Chondrocyte (in vitro differentiated cells): ENCODE data around the gene CDH11. TPM values are rescaled to one million over a fixed set of nuclear protein-coding genes. Genes with fewer than 3 reads are reported as not detected.

Experiments
- DNase-seq: peaks from one replicate; pipeline ENCODE4 v3.0.0; 2021; ENCODE audit warnings: mixed read lengths, low spot score
- H3K27ac Mint-ChIP-seq: one replicate; pipeline ENCODE4 v1.8.0; 2021; ENCODE audit warnings: mild to moderate bottlenecking, moderate library complexity, mixed read lengths; ENCODE audit not compliant: unreplicated experiment
- H3K27me3 Mint-ChIP-seq: 2 replicates; pipeline ENCODE4 v1.8.0; 2021; ENCODE audit warnings: low read depth, mixed read lengths
- H3K36me3 Mint-ChIP-seq: 2 replicates; pipeline ENCODE4 v1.8.0; 2021; ENCODE audit warnings: low read depth, mixed read lengths
- H3K4me1 Mint-ChIP-seq: 2 replicates; pipeline ENCODE4 v1.8.0; 2021; ENCODE audit warnings: low read depth, mild to moderate bottlenecking, mixed read lengths
- H3K4me3 Mint-ChIP-seq: one replicate; pipeline ENCODE4 v1.8.0; 2021; ENCODE audit warnings: mild to moderate bottlenecking, moderate library complexity, mixed read lengths; ENCODE audit not compliant: unreplicated experiment
- H3K9me3 Mint-ChIP-seq: 2 replicates; pipeline ENCODE4 v1.8.0; 2021; ENCODE audit warnings: low read depth, mixed read lengths
- total RNA-seq: library from RNA; stranded (reverse); gene quantifications from 3 replicates; pipeline ENCODE4 v1.2.1, GENCODE V29; 2021
- TF ChIP-seq, protein P1 (sequence below): fragments of 200-600 bp; sonication (generic); IDR thresholded peaks from 2 replicates; pipeline ENCODE4 v1.5.0; 2021; ENCODE audit warnings: antibody characterized with exemption, mild to moderate bottlenecking, moderate library complexity

The CDH11 gene
- total RNA-seq, 1 donor from 2014 or later: 936 TPM

DNA sequence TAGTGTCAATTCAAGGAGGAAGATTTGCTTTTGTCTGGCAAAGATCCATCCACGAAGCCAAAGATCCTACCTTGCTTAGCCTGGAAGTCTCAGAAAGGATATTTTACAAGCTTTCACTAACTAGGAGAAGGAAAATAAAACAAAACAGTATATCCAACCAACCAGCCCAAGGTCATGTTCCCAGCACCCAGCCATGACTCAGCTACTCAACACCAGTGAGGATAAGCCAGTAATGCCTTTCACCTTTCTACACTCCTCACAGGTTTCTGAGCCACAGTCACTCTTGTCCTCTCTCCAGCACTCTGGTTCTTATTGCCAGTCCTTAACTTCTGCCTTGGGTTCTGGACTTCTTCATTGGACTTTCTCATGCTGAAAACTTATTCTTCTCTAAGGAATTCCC is 116.2 kb downstream of the CDH11 start:
- TF ChIP-seq, protein P1, sequence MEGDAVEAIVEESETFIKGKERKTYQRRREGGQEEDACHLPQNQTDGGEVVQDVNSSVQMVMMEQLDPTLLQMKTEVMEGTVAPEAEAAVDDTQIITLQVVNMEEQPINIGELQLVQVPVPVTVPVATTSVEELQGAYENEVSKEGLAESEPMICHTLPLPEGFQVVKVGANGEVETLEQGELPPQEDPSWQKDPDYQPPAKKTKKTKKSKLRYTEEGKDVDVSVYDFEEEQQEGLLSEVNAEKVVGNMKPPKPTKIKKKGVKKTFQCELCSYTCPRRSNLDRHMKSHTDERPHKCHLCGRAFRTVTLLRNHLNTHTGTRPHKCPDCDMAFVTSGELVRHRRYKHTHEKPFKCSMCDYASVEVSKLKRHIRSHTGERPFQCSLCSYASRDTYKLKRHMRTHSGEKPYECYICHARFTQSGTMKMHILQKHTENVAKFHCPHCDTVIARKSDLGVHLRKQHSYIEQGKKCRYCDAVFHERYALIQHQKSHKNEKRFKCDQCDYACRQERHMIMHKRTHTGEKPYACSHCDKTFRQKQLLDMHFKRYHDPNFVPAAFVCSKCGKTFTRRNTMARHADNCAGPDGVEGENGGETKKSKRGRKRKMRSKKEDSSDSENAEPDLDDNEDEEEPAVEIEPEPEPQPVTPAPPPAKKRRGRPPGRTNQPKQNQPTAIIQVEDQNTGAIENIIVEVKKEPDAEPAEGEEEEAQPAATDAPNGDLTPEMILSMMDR: no peak
- Mint-ChIP-seq H3K27ac (peak overlapping the region; percentile 78), H3K27me3 (no peaks in the 10 kb centered on the region), H3K4me3 (no peak overlapping the region), H3K36me3 (peaks cover 44% of the 10 kb centered on the region), H3K4me1 (peaks cover 62% of the 10 kb centered on the region), H3K9me3 (no peaks in the 10 kb centered on the region)
- no peak for DNase-seq

DNA sequence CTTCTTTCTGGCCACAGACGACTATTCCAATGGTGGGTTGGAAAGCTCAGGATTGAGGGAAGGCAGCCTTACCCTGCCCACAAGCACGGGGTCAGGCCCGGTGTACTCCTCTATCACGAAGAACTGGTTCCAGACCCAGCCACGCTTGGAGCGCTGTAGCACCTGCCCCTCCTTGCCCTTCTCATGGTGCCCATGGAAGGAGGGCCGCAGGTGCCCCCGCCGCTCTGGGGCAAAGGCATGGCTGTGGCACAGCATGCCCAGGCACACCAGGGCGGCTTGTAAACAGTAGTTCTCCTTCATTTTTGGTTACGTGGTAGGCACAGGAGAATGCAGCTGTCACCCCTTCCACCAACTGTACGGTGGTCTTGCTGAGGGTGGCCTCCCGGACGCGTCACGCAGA is 117.3 kb downstream of the CDH11 start:
- H3K4me1 Mint-ChIP-seq: peaks cover 58% of the 10 kb centered on the region
- peaks cover 50% of the 10 kb centered on the region for H3K36me3 Mint-ChIP-seq
- no peak for DNase-seq
- TF ChIP-seq, protein P1: no peak
- H3K4me3 Mint-ChIP-seq: no peak overlapping the region
- no peaks in the 10 kb centered on the region for H3K9me3 Mint-ChIP-seq
- peak overlapping the region; percentile 78 for H3K27ac Mint-ChIP-seq
- H3K27me3 Mint-ChIP-seq: no peaks in the 10 kb centered on the region

GRCh38 chr16:65003621-65004020 is 118.2 kb downstream of the CDH11 start:
- peaks cover 58% of the 10 kb centered on the region for H3K4me1 Mint-ChIP-seq
- TF ChIP-seq, protein P1: no peak
- H3K27me3 Mint-ChIP-seq: no peaks in the 10 kb centered on the region
- DNase-seq: no peak
- no peaks in the 10 kb centered on the region for H3K9me3 Mint-ChIP-seq
- H3K27ac Mint-ChIP-seq: peak overlapping the region; percentile 49
- peaks cover 54% of the 10 kb centered on the region for H3K36me3 Mint-ChIP-seq
- no peak overlapping the region for H3K4me3 Mint-ChIP-seq

DNA sequence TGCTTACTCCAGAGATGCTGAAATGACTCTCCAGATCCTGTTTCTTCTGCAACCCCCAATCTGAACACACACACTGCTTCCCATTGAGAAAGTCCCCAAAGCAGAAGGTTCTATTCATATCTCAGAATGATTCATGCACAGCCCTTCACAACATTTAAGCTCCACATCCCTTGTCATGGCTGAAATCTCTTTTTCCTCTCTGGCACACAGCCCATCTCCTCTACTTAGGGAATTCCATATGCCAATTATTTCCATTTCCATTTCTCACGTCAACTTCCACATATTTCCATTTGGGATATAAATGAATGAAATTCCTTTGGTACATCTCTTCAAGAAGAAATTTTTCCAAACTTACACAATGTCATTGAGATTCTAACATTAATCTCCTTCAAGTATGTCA is 119.6 kb downstream of the CDH11 start:
- TF ChIP-seq, protein P1: no peak
- peaks cover 63% of the 10 kb centered on the region for H3K36me3 Mint-ChIP-seq
- H3K27ac Mint-ChIP-seq: peak overlapping the region; percentile 84
- DNase-seq: no peak
- H3K27me3 Mint-ChIP-seq: no peaks in the 10 kb centered on the region
- H3K4me1 Mint-ChIP-seq: peaks cover 57% of the 10 kb centered on the region
- no peaks in the 10 kb centered on the region for H3K9me3 Mint-ChIP-seq
- H3K4me3 Mint-ChIP-seq: no peak overlapping the region

GRCh38 chr16:65000654-65001053 is 121.2 kb downstream of the CDH11 start:
- Mint-ChIP-seq H3K27me3 (no peaks in the 10 kb centered on the region), H3K4me1 (peaks cover 47% of the 10 kb centered on the region), H3K27ac (no peak overlapping the region), H3K4me3 (no peak overlapping the region), H3K9me3 (peaks cover 4% of the 10 kb centered on the region), H3K36me3 (peaks cover 55% of the 10 kb centered on the region)
- no peak for DNase-seq
- TF ChIP-seq, protein P1: no peak
